ENCODE data around the gene ABI3BP. TPM values are rescaled to one million over a fixed set of nuclear protein-coding genes. Genes with fewer than 3 reads are reported as not detected.

Gene ABI3BP
- total RNA-seq, 1 donor from 2014 or later: 2.2 TPM

DNA sequence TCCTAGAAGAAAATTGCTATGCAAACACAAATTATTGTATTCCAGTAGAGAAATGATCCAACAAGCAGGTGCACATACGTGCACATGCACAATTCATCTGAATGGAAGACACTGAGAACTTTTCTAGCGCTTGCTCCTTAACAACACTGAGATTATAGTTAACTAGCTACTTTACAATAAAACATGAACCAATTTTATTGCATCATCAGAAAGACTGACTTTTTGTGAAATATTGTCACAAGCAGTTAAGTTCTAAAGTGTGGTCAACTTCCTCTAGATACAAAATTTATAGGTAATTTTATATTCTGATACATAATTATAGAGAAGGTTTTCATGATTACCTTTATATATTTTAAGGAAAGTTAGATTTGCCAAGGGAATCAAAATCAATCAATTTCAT lies 135.4 kb downstream of the ABI3BP start:
- Mint-ChIP-seq H3K27ac (no peak overlapping the region), H3K4me1 (no peaks in the 10 kb centered on the region)
- no peak for DNase-seq (ENCODE audit: low spot score in 2 of 2, unreplicated experiment in 2 of 2)

DNA sequence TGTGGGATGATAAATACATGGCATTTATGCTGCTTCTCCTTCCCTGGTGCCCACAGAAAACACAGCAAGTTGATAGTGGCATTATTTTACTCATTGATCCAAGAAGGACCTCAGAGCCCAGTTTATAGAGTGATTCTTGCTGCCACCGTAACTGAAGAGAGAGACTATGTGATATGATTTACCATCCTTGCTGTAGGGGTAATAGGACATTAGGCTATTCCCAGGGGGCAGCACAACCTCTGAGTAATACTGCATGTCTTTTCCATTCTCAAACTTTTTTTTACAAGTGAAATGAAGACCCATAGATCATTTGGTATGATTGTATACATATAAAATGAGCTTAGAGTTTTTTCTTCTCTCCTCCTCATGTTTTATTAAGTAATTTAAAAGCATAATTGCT lies 136.4 kb downstream of the ABI3BP start:
- TF ChIP-seq, protein P1, sequence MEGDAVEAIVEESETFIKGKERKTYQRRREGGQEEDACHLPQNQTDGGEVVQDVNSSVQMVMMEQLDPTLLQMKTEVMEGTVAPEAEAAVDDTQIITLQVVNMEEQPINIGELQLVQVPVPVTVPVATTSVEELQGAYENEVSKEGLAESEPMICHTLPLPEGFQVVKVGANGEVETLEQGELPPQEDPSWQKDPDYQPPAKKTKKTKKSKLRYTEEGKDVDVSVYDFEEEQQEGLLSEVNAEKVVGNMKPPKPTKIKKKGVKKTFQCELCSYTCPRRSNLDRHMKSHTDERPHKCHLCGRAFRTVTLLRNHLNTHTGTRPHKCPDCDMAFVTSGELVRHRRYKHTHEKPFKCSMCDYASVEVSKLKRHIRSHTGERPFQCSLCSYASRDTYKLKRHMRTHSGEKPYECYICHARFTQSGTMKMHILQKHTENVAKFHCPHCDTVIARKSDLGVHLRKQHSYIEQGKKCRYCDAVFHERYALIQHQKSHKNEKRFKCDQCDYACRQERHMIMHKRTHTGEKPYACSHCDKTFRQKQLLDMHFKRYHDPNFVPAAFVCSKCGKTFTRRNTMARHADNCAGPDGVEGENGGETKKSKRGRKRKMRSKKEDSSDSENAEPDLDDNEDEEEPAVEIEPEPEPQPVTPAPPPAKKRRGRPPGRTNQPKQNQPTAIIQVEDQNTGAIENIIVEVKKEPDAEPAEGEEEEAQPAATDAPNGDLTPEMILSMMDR (IDR thresholded peaks at IDR 0.05; ENCODE audit: unreplicated experiment): no peak
- no peaks in the 10 kb centered on the region for H3K36me3 Mint-ChIP-seq
- H3K4me1 Mint-ChIP-seq: no peaks in the 10 kb centered on the region
- DNase-seq (ENCODE audit: low spot score in 2 of 2, unreplicated experiment in 2 of 2): no peak
- H3K27ac Mint-ChIP-seq: no peak overlapping the region
- H3K27me3 Mint-ChIP-seq (ENCODE audit: low read depth): peaks cover 55% of the 10 kb centered on the region
- H3K4me3 Mint-ChIP-seq: no peak overlapping the region
- no peaks in the 10 kb centered on the region for H3K9me3 Mint-ChIP-seq

More for the DNA sequence above, 135.4 kb downstream of the ABI3BP start:
- Mint-ChIP-seq H3K4me3 (no peak overlapping the region), H3K36me3 (no peaks in the 10 kb centered on the region), H3K27me3 (ENCODE audit: low read depth) (peaks cover 48% of the 10 kb centered on the region), H3K9me3 (no peaks in the 10 kb centered on the region)
- TF ChIP-seq, protein P1 (IDR thresholded peaks at IDR 0.05; ENCODE audit: unreplicated experiment): no peak

DNA sequence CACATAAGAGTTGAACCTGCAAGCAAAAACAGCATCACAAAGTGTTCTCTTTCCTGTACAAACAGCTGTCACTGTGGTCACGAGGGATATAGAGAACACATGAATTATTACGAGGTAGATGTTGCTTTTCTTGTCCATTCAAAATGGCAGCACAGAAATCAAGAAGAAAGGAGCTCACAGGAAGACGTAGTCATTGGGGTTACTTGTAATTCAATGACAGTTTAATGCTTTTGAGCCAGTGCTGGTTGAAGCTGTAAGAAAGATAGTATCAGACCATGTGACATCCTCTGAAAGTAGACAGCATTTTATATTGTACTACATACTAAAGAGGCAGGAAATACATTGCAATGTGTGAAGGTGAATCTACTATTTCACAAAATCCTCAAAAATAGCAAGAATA lies 140.4 kb downstream of the ABI3BP start:
- no peaks in the 10 kb centered on the region for H3K36me3 Mint-ChIP-seq
- TF ChIP-seq, protein P1 (IDR thresholded peaks at IDR 0.05; ENCODE audit: unreplicated experiment): no peak
- H3K27ac Mint-ChIP-seq: no peak overlapping the region
- no peaks in the 10 kb centered on the region for H3K9me3 Mint-ChIP-seq
- no peak overlapping the region for H3K4me3 Mint-ChIP-seq
- H3K27me3 Mint-ChIP-seq (ENCODE audit: low read depth): peaks cover 40% of the 10 kb centered on the region
- DNase-seq (ENCODE audit: low spot score in 2 of 2, unreplicated experiment in 2 of 2): no peak
- no peaks in the 10 kb centered on the region for H3K4me1 Mint-ChIP-seq

DNA sequence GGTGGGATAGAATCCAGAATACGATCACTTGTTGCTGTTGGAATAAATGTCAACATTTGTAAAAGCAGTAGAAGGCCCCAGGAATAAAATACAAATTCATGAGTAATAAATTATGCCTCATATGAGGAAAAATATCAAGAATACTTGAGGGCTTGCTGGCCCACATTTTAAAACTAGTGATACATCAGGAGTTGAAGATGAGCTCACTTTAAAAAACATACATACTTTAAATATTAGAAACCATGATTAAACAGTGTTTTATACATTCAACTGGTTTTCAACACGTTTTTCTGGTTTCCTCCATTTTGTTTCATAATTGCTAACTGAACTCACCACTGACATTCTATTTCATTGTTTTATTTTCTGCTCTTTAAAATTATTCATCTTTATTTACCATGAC lies 142.5 kb downstream of the ABI3BP start:
- Mint-ChIP-seq H3K36me3 (no peaks in the 10 kb centered on the region), H3K9me3 (no peaks in the 10 kb centered on the region), H3K27ac (no peak overlapping the region), H3K27me3 (ENCODE audit: low read depth) (peaks cover 35% of the 10 kb centered on the region), H3K4me1 (no peaks in the 10 kb centered on the region), H3K4me3 (no peak overlapping the region)
- TF ChIP-seq, protein P1 (IDR thresholded peaks at IDR 0.05; ENCODE audit: unreplicated experiment): no peak
- no peak for DNase-seq (ENCODE audit: low spot score in 2 of 2, unreplicated experiment in 2 of 2)

DNA sequence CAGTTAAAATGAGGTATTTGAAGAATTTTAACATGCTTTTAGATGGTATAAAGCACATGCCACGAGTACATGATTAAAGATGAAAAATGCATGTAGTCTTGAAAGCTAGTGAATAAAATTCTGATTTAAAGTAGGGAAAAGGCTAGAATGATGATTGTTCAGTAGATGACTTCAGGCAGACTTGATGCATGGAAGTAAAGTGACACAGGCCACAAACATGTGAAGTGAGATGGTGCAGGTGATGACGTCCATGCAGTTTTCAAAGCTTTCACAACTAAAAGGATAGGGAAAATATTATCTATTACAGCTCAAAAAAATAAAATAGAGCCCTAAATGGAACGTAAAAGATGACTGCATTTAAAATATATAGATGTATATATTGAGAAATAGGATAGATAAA lies 143.1 kb downstream of the ABI3BP start:
- Mint-ChIP-seq H3K4me3 (no peak overlapping the region), H3K27me3 (ENCODE audit: low read depth) (peaks cover 30% of the 10 kb centered on the region), H3K27ac (no peak overlapping the region), H3K36me3 (no peaks in the 10 kb centered on the region), H3K4me1 (peaks cover 3% of the 10 kb centered on the region), H3K9me3 (no peaks in the 10 kb centered on the region)
- DNase-seq (ENCODE audit: low spot score in 2 of 2, unreplicated experiment in 2 of 2): no peak
- TF ChIP-seq, protein P1 (IDR thresholded peaks at IDR 0.05; ENCODE audit: unreplicated experiment): no peak

All from mesothelial cell of epicardium (in vitro differentiated cells).